CD4-positive, alpha-beta T cell treated with Interleukin-12 subunit alpha and Interleukin-12 subunit beta, for 1 hour (primary cell): Measurements from ENCODE around the gene RPS26.
"Not testable (repeated sequence)": the region's sequence is repeated elsewhere in the genome, so short reads cannot be mapped to it uniquely, and the experiment has no call there.

Source experiments
- DNase-seq: peaks from one replicate; pipeline ENCODE4 v3.0.0-alpha.2; 2020

RPS26 gene

DNA sequence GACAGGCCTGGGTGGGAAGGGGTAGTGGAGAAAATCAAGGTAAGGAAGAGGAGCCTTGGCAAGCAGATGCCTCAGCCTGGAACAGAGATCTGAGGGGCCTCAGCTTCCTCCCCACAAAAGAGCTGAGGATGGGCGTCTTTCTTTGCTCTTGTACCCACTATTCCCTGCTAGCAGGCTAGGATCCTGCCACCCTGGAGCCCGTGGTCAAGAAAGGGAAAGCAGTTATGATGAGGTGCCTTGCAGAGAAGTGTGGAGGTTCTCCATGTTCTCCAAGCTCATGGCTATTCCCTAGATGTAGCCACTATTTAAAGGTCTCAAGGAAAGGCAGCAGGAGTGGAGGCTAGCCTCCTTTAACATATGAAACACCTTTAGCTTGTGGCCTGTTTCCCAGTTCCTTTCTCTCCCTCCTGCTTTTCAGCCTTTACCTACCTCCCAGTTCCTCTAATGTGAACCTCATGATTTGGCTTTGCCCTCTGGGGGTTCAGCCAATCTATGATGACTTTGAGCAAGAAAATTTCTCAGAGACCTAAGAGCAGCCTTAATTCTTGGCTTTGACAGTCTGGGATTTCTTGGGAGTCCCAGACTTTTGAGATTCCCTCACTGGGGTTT, 19.7 kb upstream of the RPS26 start:
- DNase-seq: no peak

DNA sequence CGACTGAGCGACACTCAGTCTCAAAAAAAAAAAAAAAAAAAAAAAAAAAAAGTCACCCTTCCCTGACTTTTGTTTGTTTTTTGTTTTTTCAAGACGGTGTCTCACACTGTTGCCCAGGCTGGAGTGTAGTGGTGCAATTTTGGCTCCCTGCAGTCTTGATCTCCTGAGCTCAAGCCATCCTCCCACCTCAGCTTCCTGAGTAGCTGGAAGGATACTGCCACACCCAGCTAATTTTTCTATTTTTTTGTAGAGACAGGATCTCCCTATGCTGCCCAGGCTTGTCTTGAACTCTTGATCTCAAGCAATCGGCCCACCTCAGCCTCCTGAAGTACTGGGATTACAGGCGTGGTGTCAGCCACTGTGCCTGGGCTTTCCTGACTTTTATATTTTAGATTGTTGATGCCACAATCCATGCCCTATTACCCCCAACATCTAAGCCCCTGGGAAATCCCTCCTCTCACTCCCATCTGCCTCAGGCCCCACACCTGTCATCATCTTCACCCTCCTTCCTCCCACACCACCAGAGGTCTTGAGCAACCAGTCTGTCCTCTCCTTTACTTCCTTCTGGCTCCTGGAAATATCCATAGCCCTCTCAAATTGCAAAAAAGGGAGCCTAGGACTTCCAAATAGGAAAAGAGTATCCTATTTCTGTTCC, 13.1 kb upstream of the RPS26 start:
- DNase-seq: no peak

DNA sequence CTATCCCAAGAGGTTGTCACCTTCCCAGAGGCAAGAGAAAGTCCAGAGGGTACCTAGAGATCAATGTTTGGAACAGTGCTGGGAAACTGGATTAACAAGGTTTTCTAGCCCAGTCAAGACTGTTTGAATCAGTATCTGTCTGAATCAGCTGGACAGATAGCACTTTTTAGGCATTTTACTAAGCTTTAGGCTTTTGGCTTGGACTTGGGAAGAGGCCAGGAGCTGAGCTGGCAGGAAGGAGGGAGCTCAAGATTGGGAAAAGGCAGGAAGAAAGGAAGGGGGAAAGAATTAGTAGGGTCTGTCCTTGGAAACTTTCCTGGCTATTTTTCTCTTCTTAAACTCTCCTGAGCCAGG, 12.6 kb upstream of the RPS26 start:
- DNase-seq: no peak

DNA sequence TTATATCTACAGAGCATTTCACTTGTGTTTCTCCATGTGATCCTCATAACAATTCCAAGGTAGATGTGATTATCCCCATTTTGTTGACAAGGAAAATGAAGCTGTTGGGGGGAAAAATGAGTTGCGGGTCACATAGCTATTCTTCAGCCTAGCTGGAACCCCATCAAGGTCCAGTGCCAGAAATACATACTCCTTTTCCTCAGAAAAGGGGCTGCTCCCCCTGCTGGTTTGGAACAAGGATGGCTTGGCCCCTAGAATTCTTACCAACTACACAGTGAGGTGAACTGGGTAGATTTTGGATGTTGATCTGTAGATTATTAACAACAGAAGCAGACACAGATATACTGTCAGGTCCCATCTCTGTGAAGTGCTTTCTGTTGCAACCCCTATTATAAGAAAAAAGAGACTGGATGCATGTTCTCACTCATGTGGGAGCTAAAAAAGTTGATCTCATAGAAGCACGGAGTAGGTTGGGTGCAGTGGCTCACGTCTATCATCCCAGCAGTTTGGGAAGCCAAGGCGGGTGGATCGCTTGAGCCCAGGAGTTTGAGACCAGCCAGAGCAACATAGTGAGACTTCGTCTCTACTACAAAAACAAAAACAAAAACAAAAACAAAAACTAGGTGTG, 11.9 kb upstream of the RPS26 start:
- DNase-seq: peak; percentile 60

DNA sequence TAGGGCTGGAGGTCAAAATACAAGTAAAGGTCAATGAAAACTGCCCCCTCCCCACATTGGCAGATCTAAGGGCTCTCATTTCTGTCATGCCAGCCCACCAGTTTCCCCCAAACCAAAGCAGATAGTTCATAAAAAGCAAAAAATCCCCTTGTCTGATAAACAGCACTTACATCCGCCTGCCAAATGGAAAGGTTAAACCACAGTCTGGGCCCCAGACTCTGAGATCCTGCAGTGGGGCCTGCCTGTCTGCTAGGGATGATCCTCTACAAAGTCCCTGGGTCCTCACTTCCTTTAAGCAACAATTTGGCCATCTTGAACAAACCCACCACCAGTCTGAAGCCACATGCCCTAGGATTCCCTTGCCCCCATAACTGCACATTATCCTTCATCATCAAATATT, 9.7 kb upstream of the RPS26 start:
- peak; percentile 39 for DNase-seq

DNA sequence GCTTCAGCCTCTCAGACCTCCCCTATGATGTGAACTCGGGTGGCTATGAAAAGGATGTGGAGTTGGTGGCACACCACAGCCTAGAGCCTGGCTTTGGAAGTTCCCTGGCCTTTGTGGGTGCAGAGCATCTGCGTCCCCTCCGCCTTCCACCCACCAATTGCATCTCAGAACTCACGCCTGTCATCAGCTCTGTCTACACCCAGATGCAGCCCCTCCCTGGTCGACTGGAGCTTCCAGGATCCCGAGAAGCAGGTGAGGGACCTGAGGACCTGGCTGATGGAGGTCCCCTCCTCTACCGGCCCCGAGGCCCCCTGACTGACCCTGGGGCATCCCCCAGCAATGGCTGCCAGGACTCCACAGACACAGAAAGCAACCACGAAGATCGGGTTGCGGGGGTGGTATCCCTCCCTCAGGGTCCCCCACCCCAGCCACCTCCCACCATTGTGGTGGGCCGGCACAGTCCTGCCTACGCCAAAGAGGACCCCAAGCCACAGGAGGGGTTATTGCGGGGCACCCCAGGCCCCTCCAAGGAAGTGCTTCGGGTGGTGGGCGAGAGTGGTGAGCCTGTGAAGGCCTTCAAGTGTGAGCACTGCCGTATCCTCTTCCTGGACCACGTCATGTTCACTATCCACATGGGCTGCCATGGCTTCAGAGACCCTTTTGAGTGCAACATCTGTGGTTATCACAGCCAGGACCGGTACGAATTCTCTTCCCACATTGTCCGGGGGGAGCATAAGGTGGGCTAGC, 7.0 kb upstream of the RPS26 start:
- peak; percentile 46 for DNase-seq

DNA sequence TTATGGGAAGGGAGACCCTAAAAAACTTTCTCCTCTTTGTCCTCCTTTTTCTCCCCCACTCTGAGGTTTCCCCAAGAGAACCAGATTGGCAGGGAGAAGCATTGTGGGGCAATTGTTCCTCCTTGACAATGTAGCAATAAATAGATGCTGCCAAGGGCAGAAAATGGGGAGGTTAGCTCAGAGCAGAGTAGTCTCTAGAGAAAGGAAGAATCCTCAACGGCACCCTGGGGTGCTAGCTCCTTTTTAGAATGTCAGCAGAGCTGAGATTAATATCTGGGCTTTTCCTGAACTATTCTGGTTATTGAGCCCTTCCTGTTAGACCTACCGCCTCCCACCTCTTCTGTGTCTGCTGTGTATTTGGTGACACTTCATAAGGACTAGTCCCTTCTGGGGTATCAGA, 4.6 kb upstream of the RPS26 start:
- DNase-seq: no peak

DNA sequence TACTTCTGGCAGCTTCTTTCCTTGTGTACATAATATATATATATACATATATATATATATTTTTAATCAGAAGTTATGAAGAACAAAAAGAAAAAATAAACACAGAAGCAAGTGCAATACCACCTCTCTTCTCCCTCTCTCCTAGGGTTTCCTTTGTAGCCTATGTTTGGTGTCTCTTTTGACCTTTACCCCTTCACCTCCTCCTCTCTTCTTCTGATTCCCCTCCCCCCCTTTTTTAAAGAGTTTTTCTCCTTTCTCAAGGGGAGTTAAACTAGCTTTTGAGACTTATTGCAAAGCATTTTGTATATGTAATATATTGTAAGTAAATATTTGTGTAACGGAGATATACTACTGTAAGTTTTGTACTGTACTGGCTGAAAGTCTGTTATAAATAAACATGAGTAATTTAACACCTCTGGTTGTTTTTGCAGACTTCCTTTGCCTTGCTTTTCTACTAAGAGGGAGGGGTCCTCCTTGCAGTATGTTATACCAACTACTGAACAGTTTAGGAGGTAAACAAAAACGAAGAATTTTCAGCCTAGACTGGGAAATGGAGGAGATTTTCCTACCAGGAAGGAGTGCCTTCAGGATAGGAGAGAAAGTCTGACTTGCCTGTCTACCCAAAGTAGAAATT, 3.6 kb upstream of the RPS26 start:
- DNase-seq: no peak

DNA sequence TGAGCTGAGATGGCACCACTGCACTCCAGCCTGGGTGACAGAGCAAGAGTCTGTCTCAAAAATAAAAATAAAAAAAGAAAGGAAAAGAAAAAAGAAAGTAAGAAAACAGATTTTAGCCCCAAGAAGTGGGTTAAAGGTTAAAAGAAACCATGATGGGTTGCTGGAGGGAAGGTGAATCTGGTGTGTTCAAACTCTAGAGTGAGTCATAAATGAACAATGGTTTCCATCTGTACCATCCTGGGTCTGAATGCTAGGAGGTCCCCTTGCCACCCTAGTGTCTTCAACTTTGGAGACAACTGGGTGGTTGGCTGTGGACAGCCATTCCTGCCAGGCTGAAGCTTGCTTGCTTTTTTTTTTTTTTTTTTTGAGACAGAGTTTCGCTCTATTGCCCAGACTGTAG, 1.6 kb upstream of the RPS26 start:
- no peak for DNase-seq

DNA sequence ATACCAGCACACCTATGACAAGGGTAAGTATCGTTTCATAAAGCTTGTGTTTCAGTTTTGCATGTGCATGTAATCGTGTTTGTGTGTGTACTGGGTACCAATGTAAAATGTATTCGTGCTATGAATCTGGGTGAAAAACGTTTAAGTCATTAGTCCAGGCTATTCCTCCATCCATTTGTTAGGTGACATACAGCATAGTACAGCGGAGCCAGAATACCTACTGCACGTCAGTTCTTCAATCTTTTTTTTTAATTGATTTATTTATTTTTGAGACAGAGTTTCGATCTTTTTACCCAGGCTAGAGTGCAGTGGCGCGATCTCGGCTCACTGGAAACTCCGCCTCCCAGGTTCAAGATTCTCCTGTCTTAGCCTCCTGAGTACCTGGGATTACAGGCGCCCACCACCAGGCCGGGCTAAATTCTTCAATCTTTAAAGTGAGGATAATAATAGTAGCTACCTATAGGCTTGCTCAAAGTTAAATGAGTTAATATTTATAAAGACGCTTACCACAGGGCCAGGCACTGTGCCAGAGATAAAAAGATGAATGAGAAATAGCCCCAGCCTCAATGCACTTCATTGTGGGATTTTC, 661 bp upstream of the RPS26 start:
- no peak for DNase-seq

DNA sequence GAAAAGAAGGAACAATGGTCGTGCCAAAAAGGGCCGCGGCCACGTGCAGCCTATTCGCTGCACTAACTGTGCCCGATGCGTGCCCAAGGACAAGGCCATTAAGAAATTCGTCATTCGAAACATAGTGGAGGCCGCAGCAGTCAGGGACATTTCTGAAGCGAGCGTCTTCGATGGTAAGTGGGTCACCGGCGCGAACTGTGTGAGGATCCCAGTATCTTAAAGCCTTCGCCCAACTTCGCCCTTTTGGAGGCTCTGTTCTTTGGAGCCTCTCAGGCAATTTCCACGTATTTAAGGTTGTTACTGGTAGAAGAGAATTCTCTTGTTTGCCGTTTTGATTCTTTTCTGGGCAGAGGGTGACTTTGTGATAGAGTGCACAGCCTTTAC, 704 bp downstream of the RPS26 start:
- DNase-seq: not testable (repeated sequence)

DNA sequence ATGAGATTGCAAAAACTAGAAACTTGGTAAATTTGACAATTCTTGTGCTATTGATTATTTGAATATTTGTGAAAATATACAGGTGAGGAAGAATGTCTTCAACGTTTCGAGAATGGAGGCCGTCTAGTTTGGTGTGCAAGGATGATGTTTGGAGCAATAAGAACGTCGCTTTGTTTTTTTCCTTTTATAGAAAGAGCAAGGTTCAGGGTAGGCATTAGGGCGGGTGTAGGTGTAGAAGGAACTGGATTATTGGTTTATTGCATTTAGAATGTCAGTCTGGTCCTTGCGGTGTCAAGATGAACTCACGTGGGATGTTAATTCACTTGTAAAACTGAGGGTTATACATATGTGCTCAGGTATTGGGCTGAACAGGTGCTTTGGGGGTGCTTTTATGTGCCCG, 1.1 kb downstream of the RPS26 start:
- no peak for DNase-seq

DNA sequence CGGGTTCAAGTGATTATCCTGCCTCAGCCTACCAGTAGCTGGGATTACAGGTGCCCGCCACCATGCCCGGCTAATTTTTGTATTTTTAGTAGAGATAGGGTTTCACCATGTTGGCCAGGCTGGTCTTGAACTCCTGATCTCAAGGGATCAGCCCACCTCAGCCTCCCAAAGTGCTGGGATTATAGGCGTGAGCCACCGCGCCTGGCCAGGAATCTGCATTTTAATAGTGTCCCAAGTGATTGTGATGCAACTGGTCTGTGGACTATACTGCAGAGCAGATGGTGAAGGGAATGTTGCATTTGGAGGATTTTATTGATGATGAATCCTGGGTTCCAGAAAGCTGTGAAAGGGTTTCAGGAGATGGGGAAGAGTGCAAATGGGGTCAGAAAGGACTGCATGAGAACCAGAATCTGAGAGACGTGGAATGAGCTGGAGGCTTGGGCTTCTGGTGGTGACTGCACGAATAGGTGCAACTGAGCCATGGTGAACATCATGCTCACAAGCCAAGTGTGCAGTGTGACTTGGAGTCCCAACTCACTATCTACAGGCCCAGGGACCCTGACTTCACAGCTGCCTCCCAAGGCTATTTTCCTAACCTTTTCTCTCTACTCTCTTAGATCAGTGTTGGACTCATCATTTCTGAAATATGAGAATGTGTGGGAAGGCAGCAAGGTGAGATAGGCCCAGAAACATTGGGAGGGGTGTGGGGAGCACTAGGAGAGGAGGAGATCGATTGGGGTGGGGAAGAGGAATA, 4.5 kb downstream of the RPS26 start:
- DNase-seq: no peak

DNA sequence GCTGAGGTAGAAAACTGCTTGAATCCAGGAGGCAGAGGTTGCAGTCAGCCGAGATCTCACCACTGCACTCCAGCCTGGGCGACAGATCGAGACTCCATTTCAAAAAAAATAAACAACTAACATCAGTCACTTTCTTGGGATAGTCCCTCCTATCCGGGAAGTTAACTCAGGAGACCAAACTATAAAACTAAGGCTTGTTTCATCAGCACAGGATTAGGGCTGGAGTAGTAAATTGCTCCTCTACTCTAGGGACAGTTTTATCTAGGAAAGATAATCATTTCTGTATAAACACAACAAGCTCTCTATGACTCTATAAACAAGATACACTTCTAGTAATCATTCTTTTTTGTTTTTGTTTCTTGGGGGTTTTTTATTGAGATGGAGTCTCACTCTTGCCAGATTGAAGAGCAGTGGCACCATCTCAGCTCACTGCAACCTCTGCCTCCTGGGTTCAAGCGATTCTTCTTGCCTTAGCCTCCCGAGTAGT, 11.7 kb downstream of the RPS26 start:
- DNase-seq: no peak

DNA sequence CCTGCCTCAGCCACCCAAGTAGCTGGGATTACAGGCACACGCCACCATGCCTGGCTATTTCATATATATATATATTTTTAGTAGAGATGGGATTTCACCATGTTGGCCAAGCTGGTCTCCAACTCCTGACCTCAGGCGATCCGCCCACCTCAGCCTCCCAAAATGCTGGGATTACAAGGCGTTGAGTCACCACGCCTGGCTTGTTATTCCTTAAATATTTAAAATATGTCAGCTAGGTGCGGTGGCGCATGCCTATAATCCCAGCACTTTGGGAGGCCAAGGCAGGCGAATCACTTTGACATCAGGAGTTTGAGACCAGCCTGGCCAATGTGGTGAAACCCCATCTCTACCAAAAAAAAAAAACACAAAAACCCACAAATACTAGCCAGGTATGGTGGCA, 18.2 kb downstream of the RPS26 start:
- not testable (repeated sequence) for DNase-seq

DNA sequence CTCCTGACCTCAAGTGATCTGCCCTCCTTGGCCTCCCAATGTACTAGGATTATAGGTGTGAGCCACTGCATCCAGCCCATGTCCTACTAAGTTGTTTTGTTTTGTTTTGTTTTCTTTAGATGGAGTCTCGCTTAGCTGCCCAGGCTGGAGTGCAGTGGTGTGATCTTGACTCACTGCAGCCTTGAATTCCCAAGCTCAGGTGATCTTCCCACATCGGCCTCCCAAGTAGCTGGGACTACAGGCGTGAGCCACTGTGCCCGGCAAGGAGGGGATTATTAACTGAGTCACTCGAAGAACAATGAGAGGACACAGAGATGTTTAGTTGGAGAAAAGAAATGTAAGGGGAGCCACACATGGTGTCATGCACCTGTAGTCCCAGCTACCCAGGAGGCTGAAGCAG, 20.3 kb downstream of the RPS26 start:
- DNase-seq: no peak

DNA sequence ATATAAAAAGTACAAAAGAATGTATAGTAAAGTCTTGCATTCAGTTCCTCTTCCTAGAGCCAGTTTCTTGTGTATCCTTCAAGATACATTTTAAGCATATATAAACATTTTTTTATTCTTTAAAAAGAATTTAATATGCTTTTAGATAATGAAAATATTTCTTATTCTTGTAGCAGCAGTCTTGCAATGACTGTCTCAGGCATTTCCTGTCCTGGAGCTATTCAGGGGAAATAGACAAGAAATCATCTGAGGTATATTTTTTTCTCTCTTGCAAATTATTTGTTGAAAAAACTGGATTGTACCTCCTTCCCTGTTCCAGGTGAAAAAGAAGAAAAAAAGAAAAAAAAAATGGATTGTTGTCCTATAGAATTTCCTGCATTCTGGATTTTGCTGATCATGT, 21.3 kb downstream of the RPS26 start:
- no peak for DNase-seq

DNA sequence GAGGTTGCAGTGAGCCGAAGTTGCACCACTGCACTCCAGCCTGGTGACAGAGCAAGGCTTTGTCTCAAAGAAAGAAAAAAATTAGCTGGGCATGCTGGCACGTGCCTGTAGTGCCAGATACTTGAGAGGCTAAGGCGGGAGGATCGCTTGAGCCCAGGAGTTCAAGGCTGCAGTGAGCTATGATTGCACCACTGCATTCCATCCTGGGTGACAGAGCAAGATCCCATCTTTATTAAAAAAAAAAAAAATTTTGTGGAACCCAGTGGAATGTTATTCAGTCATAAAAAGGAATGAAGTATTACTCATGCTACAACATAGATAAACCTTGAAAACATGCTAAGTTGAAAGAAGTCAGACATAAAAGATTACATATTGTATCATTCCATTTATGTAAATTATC, 29.9 kb downstream of the RPS26 start:
- DNase-seq: no peak

DNA sequence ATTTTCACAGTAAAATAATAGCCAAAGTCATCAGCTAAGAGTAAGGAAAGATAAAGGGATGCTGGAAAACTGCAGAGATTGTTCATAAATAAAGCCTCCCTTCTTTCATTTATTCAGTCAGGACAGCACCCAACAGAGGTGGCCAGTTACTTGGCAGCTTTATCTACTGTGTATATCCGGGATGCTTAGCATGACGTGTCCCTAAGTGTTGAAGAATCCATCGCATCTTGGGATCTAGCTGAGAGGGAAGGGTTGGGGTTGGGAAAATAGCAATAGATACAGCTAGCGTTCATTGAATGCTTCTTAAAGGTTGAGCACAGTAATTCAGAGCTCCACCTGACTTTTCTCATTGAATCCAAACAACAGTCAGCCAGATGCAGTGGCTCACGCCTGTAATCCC, 32.7 kb downstream of the RPS26 start:
- DNase-seq: no peak

DNA sequence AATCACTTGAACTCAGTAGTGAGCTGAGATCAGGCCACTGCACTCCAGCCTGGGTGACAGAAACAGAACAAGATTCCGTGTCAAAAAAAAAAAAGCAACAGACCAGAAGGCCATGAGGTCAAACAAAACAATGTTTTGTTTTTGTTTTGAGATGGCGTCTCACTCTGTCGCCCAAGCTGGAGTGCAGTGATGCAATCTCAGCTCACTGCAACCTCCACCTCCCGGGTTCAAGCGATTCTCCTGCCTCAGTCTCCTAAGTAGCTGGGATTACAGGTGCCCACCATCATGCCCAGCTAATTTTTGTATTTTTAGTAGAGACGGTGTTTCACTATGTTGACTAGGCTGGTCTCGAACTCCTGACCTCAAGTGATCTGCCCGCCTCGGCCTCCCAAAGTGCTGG, 36.2 kb downstream of the RPS26 start:
- DNase-seq: not testable (repeated sequence)

DNA sequence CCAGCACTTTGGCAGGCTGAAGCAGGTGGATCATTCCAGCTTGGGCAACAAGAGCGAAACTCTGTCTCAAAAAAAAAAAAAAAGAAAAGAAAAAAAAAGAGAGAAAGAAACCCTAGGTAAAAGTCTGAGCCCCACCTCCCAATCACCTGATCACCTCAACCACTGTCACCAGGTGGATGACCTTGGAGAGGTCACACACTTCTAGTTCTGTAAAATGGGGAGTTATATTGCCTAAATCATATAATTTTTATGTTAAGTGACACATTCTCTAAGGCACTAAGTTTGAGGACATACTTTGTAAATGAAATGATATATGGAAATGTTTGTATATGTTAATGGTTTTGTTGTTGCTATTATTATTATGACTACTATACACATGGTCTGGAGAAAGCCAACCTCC, 36.7 kb downstream of the RPS26 start:
- no peak for DNase-seq
